GM18526 (cell line): ENCODE measurements around the gene GTF2B.

Experiments used
- POLR2A ChIP-seq: IDR thresholded peaks from 3 replicates; pipeline ENCODE4 v1.6.1; 2011; ENCODE audit not compliant: insufficient read length; ENCODE audit errors: extremely low read depth

GTF2B gene

DNA sequence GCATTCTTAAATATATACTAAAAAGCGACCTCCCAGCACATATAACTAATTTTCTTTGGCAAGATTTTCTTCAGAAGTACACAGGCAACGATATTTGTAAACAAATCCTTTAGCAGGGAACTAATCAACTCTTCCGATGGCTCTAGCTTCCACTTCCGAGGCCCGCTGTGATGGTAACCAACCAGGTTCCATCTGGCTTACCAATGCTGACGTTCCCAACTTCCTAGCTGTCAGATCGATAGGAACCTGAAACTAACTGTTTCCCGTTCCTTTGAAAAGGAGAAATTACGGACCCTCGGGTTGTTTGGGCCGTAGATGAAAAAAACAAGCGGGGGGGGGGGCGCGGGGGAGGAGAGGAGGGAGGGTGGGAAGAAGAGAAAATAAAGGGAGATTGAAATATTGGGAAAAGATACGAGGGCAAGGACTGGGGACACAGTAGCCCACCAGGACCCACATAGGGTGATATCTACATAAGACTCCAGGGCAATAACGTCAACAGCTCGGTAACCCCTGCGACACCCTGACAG is 513 bp downstream of the GTF2B start:
- no peak for TF ChIP-seq POLR2A

DNA sequence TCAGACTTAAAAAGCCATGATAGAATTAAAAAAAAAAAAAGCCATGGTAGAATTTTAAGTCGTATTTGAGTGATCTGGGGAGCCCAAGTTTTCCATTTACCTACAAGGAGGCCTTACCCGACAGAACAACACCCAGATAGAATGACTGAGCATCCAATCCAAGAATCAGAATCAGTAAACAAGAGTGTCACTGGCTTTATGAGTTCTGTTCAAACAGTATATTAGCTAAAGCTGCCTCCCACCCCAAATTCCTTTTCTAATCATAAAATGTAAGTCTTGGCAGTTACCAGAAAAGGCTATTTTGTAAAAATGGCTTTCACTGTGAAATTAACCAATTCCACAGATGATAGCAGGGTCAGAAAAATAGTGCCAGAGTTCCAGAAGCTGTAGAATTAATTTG is 1.2 kb downstream of the GTF2B start:
- TF ChIP-seq POLR2A: no peak

- no peak for TF ChIP-seq POLR2A
These were observed 2.6 kb downstream of the GTF2B start for GRCh38 chr1:88888750-88889149.

- no peak for TF ChIP-seq POLR2A
These were observed 5.4 kb downstream of the GTF2B start for GRCh38 chr1:88885933-88886332.

GRCh38 chr1:88883156-88883555 is 8.2 kb downstream of the GTF2B start:
- TF ChIP-seq POLR2A: no peak

GRCh38 chr1:88878731-88879130 is 12.6 kb downstream of the GTF2B start:
- no peak for TF ChIP-seq POLR2A

DNA sequence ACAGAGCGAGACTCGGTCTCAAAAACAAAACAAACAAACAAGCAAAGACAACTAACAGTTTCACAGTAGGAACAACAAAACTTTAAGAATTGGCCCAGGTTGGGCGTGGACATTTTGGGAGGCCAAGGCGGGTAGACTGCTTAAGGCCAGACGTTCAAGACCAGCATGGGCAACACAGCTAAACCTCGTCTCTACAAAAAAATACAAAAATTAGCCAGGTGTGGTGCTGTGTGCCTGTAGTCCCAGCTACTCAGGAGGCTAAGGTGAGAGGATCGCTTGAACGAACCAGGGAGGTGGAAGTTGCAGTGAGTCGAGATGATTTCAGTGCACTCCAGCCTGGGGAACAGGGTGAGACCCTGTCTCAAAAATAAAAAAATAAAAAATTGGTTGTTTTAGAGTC is 13.5 kb downstream of the GTF2B start:
- no peak for TF ChIP-seq POLR2A

DNA sequence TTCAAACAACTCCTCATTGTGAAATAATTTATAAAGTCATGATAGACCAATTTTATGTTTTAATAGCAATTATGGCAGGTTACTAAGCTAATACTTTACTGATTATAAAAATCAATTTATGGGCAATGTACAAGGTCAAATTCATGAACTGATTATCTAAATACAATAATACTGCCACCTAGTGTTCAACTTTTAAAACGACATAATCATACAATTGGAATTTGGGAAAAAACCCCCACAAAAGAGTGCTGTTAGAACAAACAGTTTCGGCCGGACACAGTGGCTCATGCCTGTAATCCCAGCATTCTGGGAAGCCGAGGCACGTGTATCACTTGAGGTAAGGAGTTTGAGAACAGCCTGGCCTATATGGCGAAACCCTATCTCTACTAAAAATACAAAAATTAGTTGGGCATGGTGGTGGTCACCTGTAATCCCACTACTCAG is 14.0 kb downstream of the GTF2B start:
- no peak for TF ChIP-seq POLR2A

GRCh38 chr1:88876573-88877365 is 14.6 kb downstream of the GTF2B start:
- no peak for TF ChIP-seq POLR2A

DNA sequence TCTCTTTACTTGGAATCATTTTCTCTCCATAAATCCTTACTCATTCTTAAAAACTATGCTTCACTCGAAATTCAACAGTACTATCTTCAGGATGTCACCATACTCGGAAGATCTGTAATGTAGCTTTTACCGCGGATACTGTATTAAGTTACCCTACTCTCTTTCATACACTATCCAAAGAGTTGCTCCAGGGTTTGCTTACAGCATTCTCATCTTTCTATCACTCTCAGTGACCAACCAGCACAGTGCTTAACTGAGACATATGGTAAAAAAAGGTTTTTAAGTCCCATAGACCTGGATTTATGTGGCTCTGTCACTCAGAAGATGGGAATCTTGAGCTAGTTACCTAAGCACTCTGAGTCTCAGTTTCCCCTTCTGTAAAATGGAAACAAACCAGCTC is 15.8 kb downstream of the GTF2B start:
- TF ChIP-seq POLR2A: no peak

GRCh38 chr1:88873737-88874349 is 17.5 kb downstream of the GTF2B start:
- no peak for TF ChIP-seq POLR2A

- TF ChIP-seq POLR2A: no peak
These were observed 23.4 kb downstream of the GTF2B start for GRCh38 chr1:88867743-88868521.

GRCh38 chr1:88851303-88852063 is 39.9 kb downstream of the GTF2B start:
- no peak for TF ChIP-seq POLR2A

GRCh38 chr1:88847643-88848042 is 43.7 kb downstream of the GTF2B start:
- no peak for TF ChIP-seq POLR2A

DNA sequence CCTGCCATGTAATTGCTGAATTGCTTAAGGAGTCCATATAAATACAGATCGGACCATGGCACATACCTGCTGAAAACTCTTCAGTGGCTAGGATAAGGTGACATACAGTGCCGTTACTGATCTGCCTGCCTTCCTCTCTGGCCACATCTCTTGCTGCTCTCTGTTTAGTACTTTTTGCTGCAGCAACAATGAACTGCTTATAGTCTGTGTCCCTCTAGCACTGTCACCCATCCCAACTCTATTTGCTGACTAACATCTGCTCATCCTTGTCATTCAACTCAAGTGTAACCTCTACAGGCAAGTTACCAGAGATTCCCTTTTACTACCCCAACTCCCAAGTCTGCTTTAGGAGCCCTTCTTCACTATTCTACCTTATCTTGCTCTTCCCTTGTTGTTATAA is 65.6 kb downstream of the GTF2B start:
- no peak for TF ChIP-seq POLR2A
